ENCODE data around the gene CD247.

Gene CD247

GRCh38 chr1:167469280-167469965, 48.9 kb downstream of the CD247 start:
- no peaks in the 10 kb centered on the region for H3K27me3 ChIP-seq (ENCODE audit: control insufficient read depth, insufficient read depth, low read length)
- H3K9me3 ChIP-seq (ENCODE audit: control insufficient read depth, insufficient read depth, low read length): no peaks in the 10 kb centered on the region
- H3K4me3 ChIP-seq (ENCODE audit: low read depth, low read length): no peak overlapping the region
- H3K9ac ChIP-seq (ENCODE audit: low read depth, low read length): no peak overlapping the region
- peaks cover 27% of the 10 kb centered on the region for H3K4me1 ChIP-seq (ENCODE audit: control insufficient read depth, insufficient read depth, low read length)
- no peak overlapping the region for H3K27ac ChIP-seq (ENCODE audit: low read depth, low read length)
- no peaks in the 10 kb centered on the region for H3K36me3 ChIP-seq (ENCODE audit: control insufficient read depth, insufficient read depth, low read length)

GRCh38 chr1:167467752-167468151, 50.6 kb downstream of the CD247 start:
- Histone ChIP-seq H3K9me3 (ENCODE audit: control insufficient read depth, insufficient read depth, low read length) (no peaks in the 10 kb centered on the region), H3K27ac (ENCODE audit: low read depth, low read length) (peak overlapping the region; percentile 25), H3K4me1 (ENCODE audit: control insufficient read depth, insufficient read depth, low read length) (peaks cover 31% of the 10 kb centered on the region), H3K36me3 (ENCODE audit: control insufficient read depth, insufficient read depth, low read length) (no peaks in the 10 kb centered on the region), H3K9ac (ENCODE audit: low read depth, low read length) (no peak overlapping the region), H3K27me3 (ENCODE audit: control insufficient read depth, insufficient read depth, low read length) (no peaks in the 10 kb centered on the region; the same call in 1 of the 2 replicates), H3K4me3 (ENCODE audit: low read depth, low read length) (peak overlapping the region; percentile 44; the same call in 1 of the 2 replicates)

- Histone ChIP-seq H3K27ac (ENCODE audit: low read depth, low read length) (peak overlapping the region; percentile 61), H3K9ac (ENCODE audit: low read depth, low read length) (no peak overlapping the region), H3K4me1 (ENCODE audit: control insufficient read depth, insufficient read depth, low read length) (peaks cover 31% of the 10 kb centered on the region), H3K4me3 (ENCODE audit: low read depth, low read length) (peak overlapping the region; percentile 44), H3K27me3 (ENCODE audit: control insufficient read depth, insufficient read depth, low read length) (no peaks in the 10 kb centered on the region; the same call in 1 of the 2 replicates), H3K36me3 (ENCODE audit: control insufficient read depth, insufficient read depth, low read length) (no peaks in the 10 kb centered on the region), H3K9me3 (ENCODE audit: control insufficient read depth, insufficient read depth, low read length) (no peaks in the 10 kb centered on the region)
Measured at GRCh38 chr1:167467126-167467710, 51.1 kb downstream of the CD247 start.

- H3K36me3 ChIP-seq (ENCODE audit: control insufficient read depth, insufficient read depth, low read length): no peaks in the 10 kb centered on the region
- no peaks in the 10 kb centered on the region for H3K9me3 ChIP-seq (ENCODE audit: control insufficient read depth, insufficient read depth, low read length)
- H3K27ac ChIP-seq (ENCODE audit: low read depth, low read length): no peak overlapping the region
- H3K4me3 ChIP-seq (ENCODE audit: low read depth, low read length): no peak overlapping the region
- peaks cover 31% of the 10 kb centered on the region for H3K4me1 ChIP-seq (ENCODE audit: control insufficient read depth, insufficient read depth, low read length)
- no peaks in the 10 kb centered on the region; the same call in 1 of the 2 replicates for H3K27me3 ChIP-seq (ENCODE audit: control insufficient read depth, insufficient read depth, low read length)
- no peak overlapping the region for H3K9ac ChIP-seq (ENCODE audit: low read depth, low read length)
Measured at GRCh38 chr1:167465743-167466142, 52.6 kb downstream of the CD247 start.

- no peaks in the 10 kb centered on the region for H3K36me3 ChIP-seq (ENCODE audit: control insufficient read depth, insufficient read depth, low read length)
- H3K9ac ChIP-seq (ENCODE audit: low read depth, low read length): no peak overlapping the region
- H3K27ac ChIP-seq (ENCODE audit: low read depth, low read length): no peak overlapping the region
- peaks cover 31% of the 10 kb centered on the region for H3K4me1 ChIP-seq (ENCODE audit: control insufficient read depth, insufficient read depth, low read length)
- H3K4me3 ChIP-seq (ENCODE audit: low read depth, low read length): no peak overlapping the region
- H3K9me3 ChIP-seq (ENCODE audit: control insufficient read depth, insufficient read depth, low read length): no peaks in the 10 kb centered on the region
- H3K27me3 ChIP-seq (ENCODE audit: control insufficient read depth, insufficient read depth, low read length): no peaks in the 10 kb centered on the region; the same call in 1 of the 2 replicates
Measured at GRCh38 chr1:167465018-167465417, 53.3 kb downstream of the CD247 start.

GRCh38 chr1:167463875-167464575, 54.3 kb downstream of the CD247 start:
- Histone ChIP-seq H3K9ac (ENCODE audit: low read depth, low read length) (no peak overlapping the region), H3K4me3 (ENCODE audit: low read depth, low read length) (no peak overlapping the region), H3K27me3 (ENCODE audit: control insufficient read depth, insufficient read depth, low read length) (no peaks in the 10 kb centered on the region; the same call in 1 of the 2 replicates), H3K9me3 (ENCODE audit: control insufficient read depth, insufficient read depth, low read length) (no peaks in the 10 kb centered on the region), H3K4me1 (ENCODE audit: control insufficient read depth, insufficient read depth, low read length) (peaks cover 31% of the 10 kb centered on the region), H3K36me3 (ENCODE audit: control insufficient read depth, insufficient read depth, low read length) (no peaks in the 10 kb centered on the region), H3K27ac (ENCODE audit: low read depth, low read length) (peak overlapping the region; percentile 8)

- Histone ChIP-seq H3K27ac (ENCODE audit: low read depth, low read length) (no peak overlapping the region), H3K4me3 (ENCODE audit: low read depth, low read length) (no peak overlapping the region), H3K27me3 (ENCODE audit: control insufficient read depth, insufficient read depth, low read length) (peaks cover under 1% of the 10 kb centered on the region; the same call in 1 of the 2 replicates), H3K9ac (ENCODE audit: low read depth, low read length) (no peak overlapping the region), H3K4me1 (ENCODE audit: control insufficient read depth, insufficient read depth, low read length) (peaks cover 28% of the 10 kb centered on the region), H3K9me3 (ENCODE audit: control insufficient read depth, insufficient read depth, low read length) (no peaks in the 10 kb centered on the region), H3K36me3 (ENCODE audit: control insufficient read depth, insufficient read depth, low read length) (no peaks in the 10 kb centered on the region)
Measured at GRCh38 chr1:167463080-167463479, 55.2 kb downstream of the CD247 start.

GRCh38 chr1:167462341-167462740, 56.0 kb downstream of the CD247 start:
- Histone ChIP-seq H3K27ac (ENCODE audit: low read depth, low read length) (no peak overlapping the region), H3K36me3 (ENCODE audit: control insufficient read depth, insufficient read depth, low read length) (no peaks in the 10 kb centered on the region), H3K4me1 (ENCODE audit: control insufficient read depth, insufficient read depth, low read length) (peaks cover 28% of the 10 kb centered on the region), H3K27me3 (ENCODE audit: control insufficient read depth, insufficient read depth, low read length) (peaks cover 8% of the 10 kb centered on the region), H3K9ac (ENCODE audit: low read depth, low read length) (no peak overlapping the region), H3K9me3 (ENCODE audit: control insufficient read depth, insufficient read depth, low read length) (no peaks in the 10 kb centered on the region), H3K4me3 (ENCODE audit: low read depth, low read length) (no peak overlapping the region)

GRCh38 chr1:167460836-167461235, 57.5 kb downstream of the CD247 start:
- Histone ChIP-seq H3K4me3 (ENCODE audit: low read depth, low read length) (no peak overlapping the region), H3K36me3 (ENCODE audit: control insufficient read depth, insufficient read depth, low read length) (no peaks in the 10 kb centered on the region), H3K27ac (ENCODE audit: low read depth, low read length) (no peak overlapping the region), H3K4me1 (ENCODE audit: control insufficient read depth, insufficient read depth, low read length) (peaks cover 32% of the 10 kb centered on the region), H3K9ac (ENCODE audit: low read depth, low read length) (no peak overlapping the region), H3K27me3 (ENCODE audit: control insufficient read depth, insufficient read depth, low read length) (peaks cover 23% of the 10 kb centered on the region), H3K9me3 (ENCODE audit: control insufficient read depth, insufficient read depth, low read length) (no peaks in the 10 kb centered on the region)

GRCh38 chr1:167457936-167458584, 60.3 kb downstream of the CD247 start:
- H3K9ac ChIP-seq (ENCODE audit: low read depth, low read length): no peak overlapping the region
- no peaks in the 10 kb centered on the region for H3K9me3 ChIP-seq (ENCODE audit: control insufficient read depth, insufficient read depth, low read length)
- H3K27ac ChIP-seq (ENCODE audit: low read depth, low read length): no peak overlapping the region
- H3K36me3 ChIP-seq (ENCODE audit: control insufficient read depth, insufficient read depth, low read length): no peaks in the 10 kb centered on the region
- peaks cover 22% of the 10 kb centered on the region for H3K4me1 ChIP-seq (ENCODE audit: control insufficient read depth, insufficient read depth, low read length)
- H3K27me3 ChIP-seq (ENCODE audit: control insufficient read depth, insufficient read depth, low read length): peaks cover 45% of the 10 kb centered on the region
- no peak overlapping the region for H3K4me3 ChIP-seq (ENCODE audit: low read depth, low read length)

All from HUES48 (cell line).